Tibial nerve (tissue), 4 donors: ENCODE data around the gene SLC38A3.

Experiments used
- CTCF ChIP-seq, 5 experiments: fragments of 200-600 bp in 3 of 5; fragments of 450-650 bp in 2 of 5; sonication (generic) in 3 of 5; IDR thresholded peaks; one replicate each; pipeline ENCODE4 v1.5.1; 2016 to 2019; ENCODE audit warnings: antibody characterized with exemption in 5 of 5, mild to moderate bottlenecking in 3 of 5, moderate library complexity in 2 of 5
- EP300 ChIP-seq, 2 donors: sonication (generic); formaldehyde crosslinking; IDR thresholded peaks; one replicate each; pipeline ENCODE4 v1.6.1; 2017; ENCODE audit warnings: antibody characterized with exemption in 2 of 2, mild to moderate bottlenecking in 1 of 2

- TF ChIP-seq CTCF (IDR thresholded peaks at IDR 0.05) (no peak), EP300 (IDR thresholded peaks at IDR 0.05) (peak; percentile 40 to 76)
Measured at GRCh38 chr3:50254577-50255250, 49.6 kb downstream of the SLC38A3 start.
